GM08714 (cell line): Measurements from ENCODE around the gene TEX19.

Source experiments
- H3K4me3 ChIP-seq: fragments of 200-500 bp; sonication (Bioruptor generic); 2 replicates; pipeline ENCODE4 v1.5.1; 2014; ENCODE audit warnings: mild to moderate bottlenecking, low read length, inconsistent platforms
- ZNF274 ChIP-seq: IDR thresholded peaks from 2 replicates; pipeline ENCODE4 v1.6.1; 2012; ENCODE audit warnings: mild to moderate bottlenecking, low read depth, low read length

The TEX19 gene

DNA sequence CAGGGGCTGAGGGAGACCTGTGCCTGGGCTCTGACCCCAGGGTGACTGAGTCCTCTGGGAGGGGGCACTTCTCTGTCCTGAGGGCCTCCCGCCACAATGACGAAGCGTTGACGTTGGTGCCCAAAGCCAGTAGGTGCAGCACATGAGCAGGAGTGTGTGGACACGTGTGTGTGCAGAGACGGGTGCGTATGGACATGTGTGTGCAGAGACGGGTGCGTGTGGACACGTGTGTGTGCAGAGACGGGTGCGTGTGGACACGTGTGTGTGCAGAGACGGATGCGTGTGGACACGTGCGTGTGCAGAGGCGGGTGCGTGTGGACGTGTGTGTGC is 40.9 kb upstream of the TEX19 start:
- TF ChIP-seq ZNF274: no peak
- no peak overlapping the region for H3K4me3 ChIP-seq

DNA sequence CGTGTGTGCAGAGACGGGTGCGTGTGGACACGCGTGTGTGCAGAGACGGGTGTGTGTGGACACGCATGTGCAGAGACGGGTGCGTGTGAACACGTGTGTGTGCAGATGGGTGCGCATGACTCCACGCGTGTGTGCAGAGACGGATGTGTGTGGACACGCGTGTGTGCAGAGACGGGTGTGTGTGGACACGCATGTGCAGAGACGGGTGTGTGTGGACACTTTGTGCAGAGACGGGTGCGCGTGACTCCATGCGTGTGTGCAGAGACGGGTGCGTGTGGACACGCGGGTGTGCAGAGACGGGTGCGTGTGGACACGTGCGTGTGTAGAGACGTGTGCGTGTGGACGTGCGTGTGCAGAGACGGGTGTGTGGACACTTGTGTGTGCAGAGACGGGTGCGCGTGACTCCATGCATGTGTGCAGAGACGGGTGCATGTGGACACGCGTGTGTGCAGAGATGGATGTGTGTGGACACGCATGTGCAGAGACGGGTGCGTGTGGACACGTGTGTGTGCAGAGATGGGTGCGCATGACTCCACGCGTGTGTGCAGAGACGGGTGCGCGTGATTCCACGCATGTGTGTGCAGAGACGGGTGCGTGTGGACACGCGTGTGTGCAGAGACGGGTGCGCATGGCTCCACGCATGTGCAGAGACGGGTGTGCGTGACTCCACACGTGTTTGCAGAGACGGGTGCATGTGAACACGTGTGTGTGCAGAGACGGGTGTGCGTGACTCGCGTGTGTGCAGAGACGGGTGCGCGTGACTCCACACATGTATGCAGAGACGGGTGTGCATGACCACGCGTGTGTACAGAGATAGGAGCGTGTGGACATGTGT is 40.1 kb upstream of the TEX19 start:
- TF ChIP-seq ZNF274: no peak
- H3K4me3 ChIP-seq: no peak overlapping the region

DNA sequence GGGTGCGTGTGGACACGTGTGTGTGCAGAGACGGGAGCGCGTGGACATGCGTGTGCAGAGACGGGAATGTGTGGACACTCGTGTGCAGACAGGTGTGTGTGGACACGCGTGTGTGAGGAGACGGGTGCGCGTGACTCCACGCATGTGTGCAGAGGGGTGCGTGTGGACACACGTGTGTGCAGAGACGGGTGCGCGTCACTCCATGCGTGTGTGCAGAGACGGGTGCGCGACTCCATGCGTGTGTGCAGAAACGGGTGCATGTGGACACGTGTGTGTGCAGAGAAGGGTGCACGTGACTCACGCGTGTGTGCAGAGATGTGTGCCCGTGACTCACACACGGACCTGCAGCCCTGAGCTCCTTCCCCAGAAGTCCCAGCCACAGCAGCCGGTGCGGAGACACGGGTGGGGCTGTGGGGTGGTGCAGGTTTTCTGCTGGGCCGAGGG is 39.4 kb upstream of the TEX19 start:
- TF ChIP-seq ZNF274: no peak

DNA sequence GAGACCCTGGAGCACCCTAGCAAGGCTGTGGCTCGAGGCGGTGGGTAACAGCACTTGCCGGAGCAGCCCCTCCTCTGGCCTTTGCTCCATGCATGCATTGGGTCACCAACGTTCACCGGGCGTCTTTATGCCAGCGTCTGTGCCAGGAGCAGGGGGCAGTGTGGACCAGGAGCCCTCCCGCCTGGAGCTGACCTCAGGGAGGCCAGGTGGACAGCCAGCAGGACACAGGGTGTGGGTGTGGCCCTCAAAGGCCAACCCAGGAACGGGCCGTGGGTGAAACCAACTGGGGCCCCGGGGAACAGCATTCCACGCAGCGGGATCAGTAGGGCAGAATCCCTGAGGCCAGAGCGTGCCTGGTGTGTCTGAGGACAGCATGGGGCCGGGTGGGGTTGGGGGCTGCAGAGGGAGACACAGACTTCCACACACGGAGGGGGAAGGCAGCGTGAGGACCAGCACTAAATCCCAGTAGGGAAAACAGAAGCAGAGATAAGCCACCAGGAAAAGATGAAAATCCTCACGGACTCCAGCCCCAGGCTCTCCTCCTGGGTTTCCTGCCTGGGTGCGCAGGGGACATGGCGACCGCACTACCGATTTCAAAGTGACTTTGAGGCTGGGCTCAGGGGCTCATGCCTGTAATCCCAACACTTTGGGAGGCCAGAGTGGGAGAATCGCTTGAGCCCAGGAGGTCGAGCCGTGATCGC is 38.8 kb upstream of the TEX19 start:
- TF ChIP-seq ZNF274: no peak
- no peak overlapping the region for H3K4me3 ChIP-seq

More for the DNA sequence above, 39.4 kb upstream of the TEX19 start:
- no peak overlapping the region for H3K4me3 ChIP-seq

DNA sequence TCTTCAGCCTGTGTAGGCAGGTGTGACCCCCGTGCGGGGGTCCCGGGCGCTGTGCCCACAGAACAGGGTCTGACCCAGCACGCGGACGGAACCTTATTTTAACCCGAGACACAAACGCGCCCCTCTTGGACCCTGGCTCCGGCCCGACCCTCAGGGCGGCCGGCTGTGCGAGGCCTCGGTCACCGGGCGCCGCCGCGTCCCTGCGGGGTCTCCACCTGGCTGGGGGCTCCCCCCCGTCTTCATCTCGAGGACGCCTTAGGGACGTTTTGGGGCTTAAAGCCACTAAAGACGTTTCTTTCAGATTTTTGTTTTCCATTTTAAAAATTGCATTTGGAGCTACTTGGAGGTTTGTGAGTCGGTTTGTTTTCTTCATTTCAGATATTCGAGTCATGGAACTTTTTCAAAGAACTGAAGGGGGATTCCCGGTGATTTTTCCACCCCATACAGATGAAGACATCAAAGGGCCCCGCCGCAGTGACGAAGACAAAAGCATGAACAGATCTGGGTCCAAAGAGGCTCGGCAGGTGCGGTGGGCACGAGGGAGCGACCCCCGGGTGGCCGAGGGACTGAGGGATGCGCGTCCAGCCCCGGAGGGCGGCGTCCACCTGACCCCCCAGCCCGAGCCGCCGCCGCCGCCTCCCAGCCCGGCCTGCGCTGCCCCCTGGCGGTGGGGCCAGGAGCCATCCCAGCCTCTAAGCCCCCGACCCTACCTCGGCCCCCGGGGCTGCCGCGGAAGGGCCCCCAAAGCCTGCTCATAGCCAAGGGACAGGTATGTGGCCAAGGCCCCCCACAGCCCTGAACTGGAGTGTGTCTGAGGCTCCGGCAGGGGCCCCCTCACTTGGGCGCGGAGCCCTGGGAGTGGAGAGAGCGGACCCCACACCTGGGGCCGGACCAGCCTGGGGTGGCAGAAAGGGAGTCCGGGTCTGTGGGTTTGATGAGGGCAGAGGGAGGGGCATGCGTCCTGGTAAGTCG is 37.8 kb upstream of the TEX19 start:
- TF ChIP-seq ZNF274: no peak
- no peak overlapping the region; the same call in 1 of the 2 replicates for H3K4me3 ChIP-seq

DNA sequence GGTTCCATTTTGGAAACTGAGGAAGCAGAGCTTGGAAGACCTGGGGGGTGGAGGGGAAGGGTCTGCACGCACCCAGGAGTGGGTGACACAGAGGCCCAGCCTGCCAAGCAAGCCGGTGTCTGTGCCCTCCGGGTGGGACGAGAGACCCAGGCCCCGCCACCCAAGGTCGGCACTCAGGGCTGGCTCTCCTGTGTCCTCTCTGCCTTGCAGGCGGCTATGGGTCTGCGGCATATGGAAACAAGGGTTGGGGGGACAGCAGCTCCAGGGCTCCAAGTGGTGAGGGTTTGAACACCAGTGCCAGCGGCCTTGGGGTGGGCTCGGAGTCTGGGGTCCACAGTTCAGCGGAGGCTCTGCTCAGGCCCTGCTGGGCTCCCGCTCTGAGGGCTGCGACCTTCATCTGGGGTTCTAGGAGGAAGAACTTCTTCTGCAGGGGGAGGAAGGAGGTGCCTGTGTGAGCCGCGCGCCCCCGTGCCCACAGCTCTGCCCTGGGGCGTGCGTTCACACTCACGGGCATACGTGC is 37.0 kb upstream of the TEX19 start:
- TF ChIP-seq ZNF274: no peak
- no peak overlapping the region for H3K4me3 ChIP-seq

DNA sequence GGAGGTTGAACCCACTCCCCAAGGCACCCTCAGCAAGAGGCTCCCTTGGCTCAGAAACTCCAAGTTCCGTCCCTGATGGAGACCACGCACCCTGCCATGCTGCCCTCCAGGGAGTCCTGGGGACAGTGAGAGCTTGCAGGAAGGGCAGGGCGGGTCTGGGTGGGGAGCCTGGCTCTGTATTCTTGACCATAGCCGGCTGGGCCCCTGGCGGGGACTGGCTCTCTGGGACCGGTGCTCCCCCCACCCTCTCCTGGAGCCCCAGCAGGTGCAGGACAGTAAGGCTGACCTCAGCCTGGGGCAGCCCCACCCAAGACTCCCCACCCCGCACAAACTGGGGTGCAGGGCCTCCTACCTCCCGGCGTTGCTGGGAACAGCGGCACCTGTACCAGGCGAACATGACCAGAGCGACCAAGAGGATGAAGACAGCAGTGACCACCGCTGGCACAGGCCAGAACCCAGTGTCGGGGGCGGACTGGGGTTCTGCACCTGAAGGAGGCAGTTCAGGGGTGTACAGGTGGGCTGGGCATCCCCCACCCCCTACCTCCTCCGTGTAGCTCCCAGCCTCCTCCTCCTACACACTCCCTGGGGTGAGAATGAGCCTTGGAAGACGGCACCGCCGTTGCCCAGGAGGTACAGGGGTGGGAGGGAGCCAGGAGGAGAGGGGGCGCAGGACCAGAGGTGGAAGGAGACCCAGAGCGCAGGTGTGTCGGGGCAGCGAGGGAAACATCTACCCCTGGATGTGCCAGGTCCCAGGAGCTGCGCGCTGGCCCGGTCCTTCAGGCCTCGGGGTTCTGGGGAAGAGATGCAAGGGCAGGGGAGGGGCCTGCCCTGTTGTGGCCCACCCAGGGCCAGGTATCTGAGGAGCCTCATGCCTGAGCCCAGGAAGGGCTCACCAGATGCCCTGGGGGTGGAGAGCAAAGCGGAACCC is 36.3 kb upstream of the TEX19 start:
- H3K4me3 ChIP-seq: no peak overlapping the region
- no peak for TF ChIP-seq ZNF274

DNA sequence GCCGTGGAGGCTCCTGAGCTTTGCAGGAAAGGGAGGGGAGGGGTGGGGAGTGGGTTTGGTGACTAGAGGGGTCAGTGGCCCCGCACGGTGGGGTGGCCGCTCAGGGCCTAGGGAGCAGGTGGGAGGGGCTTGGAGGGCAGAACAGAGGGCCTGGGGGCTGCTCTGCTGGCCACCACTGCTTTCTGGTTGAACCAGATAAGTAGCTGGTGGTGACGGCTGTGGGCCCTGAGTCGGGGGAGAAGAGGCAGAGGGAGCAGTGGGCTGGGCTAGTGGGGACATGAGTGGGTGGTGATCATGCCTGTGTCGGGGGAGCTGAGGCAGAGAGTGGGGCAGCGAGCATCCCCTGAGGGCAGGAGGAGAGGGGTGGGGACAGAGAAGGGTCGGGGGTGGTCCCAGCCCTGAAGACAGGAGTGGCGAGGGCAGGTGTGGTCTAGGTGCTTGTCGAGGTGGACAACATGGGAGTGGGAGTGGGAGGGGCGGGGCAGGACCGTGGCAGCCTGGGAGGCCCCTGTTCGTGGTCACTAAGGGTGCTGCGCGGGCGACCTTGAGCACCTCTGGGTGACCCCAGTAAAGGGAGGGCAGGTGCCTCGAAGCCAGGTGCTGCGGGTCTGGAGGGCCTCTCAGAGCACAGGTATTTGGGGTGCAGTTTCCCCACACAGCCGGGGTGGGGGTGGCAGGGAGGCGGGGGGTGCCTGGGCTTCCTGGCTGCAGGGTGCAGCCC is 35.4 kb upstream of the TEX19 start:
- no peak overlapping the region for H3K4me3 ChIP-seq
- no peak for TF ChIP-seq ZNF274

DNA sequence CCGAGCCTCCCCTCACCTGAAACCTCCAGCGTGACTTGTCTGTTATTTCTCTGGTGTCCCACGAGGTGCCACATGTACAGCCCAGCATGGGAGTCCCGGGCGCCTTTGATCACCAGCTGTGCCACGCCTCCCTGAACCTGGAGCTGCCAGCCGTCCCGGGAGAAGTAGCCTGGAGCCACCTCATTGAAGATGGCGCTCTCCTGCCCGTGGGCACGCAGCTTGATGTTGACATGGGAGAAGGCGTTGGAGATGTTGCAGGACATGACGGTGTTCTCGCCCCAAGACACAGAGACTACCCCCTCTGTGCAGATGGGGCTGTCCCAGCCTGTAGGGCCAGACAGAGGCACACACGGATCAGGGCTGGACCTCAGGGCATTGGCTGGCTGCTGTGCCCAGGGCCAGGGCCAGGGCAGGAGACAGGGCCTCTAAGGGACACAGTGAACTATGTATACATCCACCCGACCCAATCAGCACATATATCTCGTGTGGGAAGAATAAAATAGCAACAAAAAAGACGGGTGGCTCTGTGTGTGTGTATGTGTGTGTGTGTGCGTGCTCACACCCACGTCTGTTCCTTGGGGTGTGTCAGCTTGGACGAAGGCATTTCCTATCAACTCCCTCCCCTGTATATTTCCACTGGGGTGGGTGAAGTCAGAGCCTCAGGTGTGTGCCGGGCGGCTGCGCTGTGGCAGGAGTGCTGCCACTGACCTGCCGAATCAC is 34.3 kb upstream of the TEX19 start:
- no peak for TF ChIP-seq ZNF274
- H3K4me3 ChIP-seq: no peak overlapping the region

DNA sequence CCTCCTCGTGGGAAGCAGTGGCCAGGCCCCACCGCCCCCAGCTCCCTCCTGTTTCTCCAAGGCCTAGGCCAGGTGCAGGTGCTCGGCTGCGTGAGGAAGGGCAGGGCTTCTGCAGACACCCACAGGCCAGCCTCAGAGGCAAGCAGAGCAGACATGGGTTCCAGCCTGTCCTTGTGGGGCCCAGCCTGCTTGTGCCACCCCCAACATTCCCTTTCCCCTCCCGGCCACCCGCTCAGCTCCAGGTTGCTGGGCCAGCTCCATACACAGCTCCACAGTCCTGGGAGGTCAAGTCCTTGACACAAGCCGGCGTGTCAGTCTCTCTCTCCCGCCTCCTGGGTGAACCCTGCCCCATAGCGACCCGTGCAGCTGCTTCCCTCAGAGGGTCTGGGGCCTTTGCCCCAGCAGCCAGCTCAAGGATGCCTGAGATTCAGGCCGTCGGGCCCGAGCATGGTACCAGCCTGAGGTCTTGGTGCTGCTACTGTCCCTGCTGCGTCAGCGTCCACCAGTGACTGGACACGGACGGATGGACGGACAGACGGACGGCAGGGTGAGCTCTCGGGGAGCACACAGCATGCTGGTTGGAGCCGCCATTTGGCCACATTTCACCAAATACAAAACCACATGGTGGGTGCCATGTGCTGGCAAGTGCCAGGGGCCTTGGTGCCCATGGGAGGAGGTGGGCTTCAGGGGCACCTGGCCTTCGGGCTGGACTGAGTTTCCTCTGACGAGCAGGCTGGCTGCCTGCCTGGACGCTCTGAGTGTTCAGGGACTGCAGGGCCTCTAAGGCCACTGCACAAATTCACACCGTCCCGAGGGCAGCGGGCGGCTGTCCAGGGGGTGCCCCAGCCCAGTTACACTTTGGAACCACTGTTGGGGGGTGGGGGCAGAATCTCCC is 33.5 kb upstream of the TEX19 start:
- no peak for TF ChIP-seq ZNF274
- no peak overlapping the region for H3K4me3 ChIP-seq

DNA sequence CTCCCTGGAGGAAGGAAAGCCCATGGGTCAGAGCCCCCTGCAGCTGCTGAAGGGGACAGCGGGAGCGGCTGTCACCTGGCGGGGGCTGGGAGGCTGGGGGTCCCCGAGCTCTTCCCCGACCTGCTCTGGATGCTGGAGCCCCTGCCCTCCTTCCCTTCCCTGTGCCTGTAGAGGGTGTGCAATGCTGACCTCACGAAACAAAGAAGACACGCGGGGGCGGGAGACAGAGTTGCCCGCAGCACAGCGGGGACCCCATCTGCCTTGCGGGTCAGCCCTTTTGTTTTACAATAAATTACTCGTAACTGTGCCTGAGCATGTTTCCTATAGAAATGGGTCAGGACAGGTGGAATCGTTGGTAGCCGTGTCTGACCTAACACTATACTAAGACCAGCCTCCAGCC is 31.8 kb upstream of the TEX19 start:
- no peak overlapping the region for H3K4me3 ChIP-seq
- TF ChIP-seq ZNF274: no peak
